Activated T-cell treated with anti-CD3 and anti-CD28 coated beads for 1 hour (primary cell): ENCODE data around the gene SASH3.

Source experiments
- DNase-seq: peaks from one replicate; pipeline ENCODE4 v3.0.0-alpha.2; 2020; ENCODE audit warnings: low read depth

SASH3 gene

GRCh38 chrX:129783291-129783713 lies 3.6 kb downstream of the SASH3 start:
- no peak for DNase-seq

GRCh38 chrX:129784371-129784770 lies 4.6 kb downstream of the SASH3 start:
- no peak for DNase-seq

DNA sequence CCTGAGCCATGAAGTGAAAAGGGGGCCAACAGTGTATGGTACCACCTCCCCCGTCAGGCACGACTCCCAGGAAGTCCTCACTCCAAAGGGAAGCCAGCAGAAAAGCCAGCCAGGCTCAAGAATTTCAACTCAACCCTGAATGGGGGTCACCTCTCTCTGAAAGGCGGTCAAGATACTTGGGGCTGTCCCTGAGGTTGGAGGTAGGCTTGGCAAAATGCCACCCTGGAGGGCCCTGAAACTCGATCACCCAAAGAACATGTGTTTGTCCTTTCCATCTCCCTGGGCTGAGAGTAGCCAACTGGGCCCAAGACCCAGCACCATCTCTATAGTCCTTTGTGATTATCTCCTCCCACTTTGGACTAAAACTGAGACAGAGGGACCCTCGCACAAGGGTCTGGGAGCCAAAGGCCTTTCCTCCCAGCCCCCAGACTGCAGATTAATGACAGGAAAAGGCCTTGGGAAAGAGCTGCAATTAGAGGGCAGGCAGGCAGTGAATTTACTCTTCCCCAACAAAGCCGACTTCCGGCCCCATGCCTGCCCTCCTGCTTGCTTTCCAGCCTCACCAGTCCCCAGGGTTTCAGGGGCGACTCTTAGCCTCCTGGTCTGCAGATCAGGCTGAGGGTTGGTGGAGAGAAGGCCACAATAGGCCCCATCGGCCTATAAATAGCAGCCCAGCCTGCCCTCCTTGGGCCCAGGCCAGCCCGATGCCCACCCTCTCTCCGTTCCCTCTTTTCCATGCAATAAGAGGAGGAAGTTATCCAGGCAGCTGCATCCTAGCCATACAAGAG lies 5.6 kb downstream of the SASH3 start:
- DNase-seq, result no peak

- DNase-seq, result no peak
Measured at GRCh38 chrX:129786210-129786651, 6.5 kb downstream of the SASH3 start.

DNA sequence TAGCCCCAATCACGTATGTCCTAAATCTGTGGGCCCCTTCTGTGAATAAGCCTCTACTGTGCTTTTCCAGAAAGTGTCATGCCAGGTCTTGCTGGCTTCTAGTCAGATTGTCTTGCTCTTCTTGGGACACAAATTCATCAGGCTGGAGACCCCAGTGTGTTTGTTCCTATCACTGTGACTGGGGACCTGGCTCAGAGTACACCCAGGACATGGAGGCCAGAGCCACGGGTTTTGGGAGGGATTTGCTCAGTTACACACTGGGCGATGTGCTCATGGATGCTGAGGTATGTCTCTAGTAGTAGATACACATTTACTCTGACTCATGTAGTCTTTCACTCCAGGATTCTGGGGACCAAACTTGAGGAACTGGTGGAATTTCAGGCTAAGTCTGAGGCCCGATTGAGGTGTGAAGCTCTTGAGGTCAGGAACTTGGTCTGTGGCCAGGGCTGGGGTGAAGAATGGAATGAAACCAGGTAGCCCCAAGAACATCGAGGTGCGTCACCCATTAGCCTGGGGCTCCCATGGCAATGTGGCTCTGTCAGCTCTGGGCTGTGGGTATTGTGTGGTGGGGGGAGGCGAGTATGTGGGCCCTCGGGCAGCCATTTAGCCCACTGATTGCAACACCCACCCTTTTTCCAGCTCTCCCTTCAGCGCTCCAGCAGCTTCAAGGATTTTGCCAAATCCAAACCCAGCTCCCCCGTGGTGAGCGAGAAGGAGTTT lies 7.7 kb downstream of the SASH3 start:
- no peak for DNase-seq

DNA sequence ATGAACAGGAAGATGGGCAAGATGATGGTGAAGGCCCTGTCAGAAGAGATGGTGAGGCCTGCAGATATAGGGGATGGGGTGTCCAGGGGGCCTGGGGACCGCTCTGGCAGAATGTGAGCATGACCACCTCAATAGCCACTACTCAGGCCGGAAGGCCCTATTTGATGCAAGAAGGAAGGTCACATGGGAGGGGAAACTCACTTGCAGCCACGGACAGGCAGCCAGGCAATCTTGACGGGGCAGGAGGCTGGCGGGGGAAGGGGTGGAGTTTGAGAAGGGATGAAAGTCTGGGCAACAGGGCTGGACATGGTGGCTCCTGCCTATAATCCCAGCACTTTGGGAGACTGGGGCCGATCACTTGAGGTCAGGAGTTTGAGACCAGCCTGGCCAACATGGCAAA lies 8.8 kb downstream of the SASH3 start:
- DNase-seq, result no peak

DNA sequence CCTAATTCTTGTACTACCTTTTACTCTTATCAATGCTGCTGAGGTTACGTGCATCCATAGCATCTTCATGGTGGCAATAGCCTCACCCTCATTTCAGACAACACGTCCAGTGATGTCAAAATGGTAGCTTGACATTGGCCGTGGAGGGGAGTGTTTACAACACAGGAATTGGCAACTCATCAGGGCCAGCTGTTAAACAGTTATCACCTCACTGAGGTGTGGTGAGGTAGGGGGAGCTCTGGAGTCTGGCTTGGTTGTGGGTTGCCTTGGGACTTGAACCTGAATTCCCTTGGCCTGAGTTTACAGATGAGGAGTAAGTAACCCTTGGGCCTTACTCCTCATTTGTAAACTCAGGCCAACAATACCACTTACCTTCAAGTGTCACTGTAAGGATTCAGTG lies 10.4 kb downstream of the SASH3 start:
- no peak for DNase-seq

- no peak for DNase-seq
Measured at GRCh38 chrX:129790808-129791207, 11.1 kb downstream of the SASH3 start.

- DNase-seq, result no peak
Measured at GRCh38 chrX:129791336-129791735, 11.6 kb downstream of the SASH3 start.

DNA sequence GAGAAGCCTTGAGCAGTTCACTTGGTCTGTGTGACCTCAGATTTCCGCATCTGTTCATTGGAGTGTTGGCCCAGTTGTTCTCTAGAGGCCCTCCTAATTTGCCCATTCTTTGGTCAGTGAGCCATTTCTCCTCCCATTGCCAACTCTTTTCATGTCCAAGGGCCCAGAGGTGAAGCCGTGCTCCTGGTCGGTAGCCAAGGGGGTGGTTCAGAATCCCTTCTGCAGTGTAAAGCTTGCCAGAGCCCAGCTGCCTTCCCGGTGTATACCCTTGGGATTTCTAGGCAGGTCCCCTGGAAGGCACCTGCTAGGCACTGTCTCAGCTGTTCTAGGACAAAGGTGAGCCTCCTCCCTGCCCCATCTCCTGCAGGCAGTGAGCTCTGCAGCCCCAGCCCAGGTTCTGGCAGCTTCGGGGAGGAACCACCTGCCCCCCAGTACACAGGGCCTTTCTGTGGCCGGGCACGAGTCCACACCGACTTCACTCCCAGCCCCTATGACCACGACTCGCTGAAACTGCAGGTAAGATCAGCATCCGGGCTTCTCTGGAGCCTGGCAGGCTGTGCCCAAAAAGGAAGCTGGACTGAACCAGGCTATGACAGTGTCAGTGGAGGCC lies 12.3 kb downstream of the SASH3 start:
- no peak for DNase-seq

DNA sequence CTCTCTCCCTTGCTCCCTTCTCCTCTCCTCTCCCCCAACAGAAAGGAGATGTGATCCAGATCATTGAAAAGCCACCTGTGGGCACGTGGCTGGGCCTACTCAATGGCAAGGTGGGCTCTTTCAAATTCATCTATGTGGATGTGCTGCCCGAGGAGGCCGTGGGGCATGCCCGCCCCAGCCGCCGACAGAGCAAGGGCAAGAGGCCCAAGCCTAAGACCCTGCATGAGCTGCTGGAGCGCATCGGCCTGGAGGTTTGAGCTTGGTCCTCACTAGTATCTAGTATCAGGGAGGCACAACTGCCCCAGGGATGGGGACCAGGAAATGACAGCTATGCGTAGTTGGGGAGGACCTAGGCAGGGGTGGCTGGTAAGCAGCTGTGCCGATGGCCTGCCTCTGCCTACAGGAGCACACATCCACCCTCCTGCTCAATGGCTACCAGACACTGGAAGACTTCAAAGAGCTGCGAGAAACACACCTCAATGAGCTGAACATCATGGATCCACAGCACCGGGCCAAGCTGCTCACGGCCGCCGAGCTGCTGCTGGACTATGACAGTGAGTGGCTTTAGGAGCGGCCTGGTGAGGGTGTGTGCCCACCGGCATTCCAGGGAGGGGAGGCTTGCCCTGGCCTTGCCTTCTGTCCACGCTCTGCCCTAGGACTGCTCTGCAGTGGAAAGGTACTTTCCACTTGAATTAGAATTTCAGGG lies 13.0 kb downstream of the SASH3 start:
- no peak for DNase-seq

- no peak for DNase-seq
Measured at GRCh38 chrX:129793604-129794191, 13.9 kb downstream of the SASH3 start.

GRCh38 chrX:129795584-129795983 lies 15.8 kb downstream of the SASH3 start:
- no peak for DNase-seq

DNA sequence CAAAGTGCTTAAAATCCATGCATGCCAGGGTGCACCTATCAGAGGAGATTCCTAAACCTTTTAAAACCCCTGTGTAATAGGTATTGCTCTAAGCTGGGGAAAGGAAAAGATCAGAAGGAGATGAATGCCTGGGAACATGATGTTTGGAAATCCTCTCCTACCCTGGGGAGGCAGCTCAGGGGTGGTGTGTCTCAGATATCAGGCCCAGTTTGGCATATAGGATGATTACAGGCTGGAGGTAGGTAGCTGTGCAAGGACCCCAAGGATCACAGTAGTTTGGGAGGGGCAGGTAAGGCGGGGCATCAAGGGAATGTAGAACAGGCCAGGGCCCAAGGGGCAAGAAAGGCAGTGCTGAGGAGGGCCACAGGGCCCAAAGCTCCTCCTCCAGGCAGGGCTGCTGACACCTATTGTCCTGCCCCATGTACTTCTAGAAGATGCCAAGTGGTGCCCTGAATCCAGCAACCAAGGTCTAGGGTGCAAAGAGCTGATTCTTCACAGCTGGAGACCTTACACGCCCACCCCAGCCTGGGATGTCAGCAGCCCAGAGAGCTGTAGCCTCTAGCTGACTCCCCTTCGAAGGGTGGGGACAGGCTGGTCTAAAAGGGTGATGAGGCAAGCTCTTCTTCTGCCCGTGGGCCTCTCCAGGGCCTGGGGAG lies 17.6 kb downstream of the SASH3 start:
- DNase-seq, result no peak

DNA sequence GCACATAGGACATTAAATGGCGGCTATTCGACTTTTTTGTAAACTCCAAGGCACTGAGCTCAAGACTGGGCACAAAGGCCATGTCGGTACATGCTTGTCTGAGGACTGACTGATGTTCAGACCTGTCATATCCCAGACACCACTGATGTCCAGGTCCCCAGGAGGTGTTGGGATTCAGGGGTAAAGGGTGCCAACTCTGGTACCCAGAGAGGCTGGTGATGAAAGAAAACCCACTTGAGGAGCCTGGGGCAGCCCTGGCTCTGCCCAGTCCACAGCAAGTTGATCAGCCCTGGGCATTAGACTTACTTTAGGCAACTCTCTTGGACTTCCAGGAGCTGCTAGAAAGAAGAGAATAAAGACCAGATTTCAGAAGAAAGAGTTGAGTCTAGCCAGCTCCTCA lies 18.7 kb downstream of the SASH3 start:
- DNase-seq, result no peak

DNA sequence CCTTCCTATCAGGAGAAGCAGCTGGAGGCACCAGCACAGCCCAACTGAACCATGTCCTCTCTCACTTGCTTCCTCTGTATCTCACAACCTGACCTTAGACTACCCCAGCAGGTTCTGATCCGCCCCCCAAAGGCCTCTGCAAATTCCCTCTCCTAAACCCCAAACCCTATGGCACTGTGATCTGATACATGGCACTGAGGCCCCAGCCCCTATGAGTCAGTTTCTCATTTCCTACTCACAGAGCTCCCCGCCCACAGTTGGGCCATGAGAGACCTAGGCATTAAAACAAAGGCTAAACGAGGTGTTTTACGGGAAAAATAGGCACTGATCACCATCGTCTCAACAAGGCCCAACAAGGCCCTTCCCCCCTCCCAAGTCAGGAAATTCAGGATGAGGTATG lies 19.1 kb downstream of the SASH3 start:
- no peak for DNase-seq

- no peak for DNase-seq
Measured at GRCh38 chrX:129800186-129800585, 20.4 kb downstream of the SASH3 start.

GRCh38 chrX:129802863-129803262 lies 23.1 kb downstream of the SASH3 start:
- no peak for DNase-seq

DNA sequence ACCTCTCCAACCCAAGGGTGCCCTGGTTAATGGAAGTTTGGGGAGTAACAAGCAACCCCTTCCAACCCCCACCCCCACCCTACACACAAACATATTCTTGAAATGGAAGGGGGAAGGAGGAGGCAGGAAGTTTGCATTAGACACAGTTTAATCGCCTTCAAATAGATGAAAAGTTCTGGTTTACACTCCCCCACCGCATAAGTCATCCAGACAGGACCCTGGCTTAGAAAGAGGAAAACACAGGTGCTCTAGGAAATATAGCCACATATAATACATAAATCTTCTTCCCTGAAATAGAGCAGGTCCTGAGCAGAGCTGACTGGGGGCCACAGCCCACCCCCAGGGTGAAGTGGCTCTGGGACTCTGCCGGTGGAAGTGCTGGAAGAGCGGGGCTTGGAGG lies 25.1 kb downstream of the SASH3 start:
- no peak for DNase-seq

GRCh38 chrX:129808158-129808828 lies 28.5 kb downstream of the SASH3 start:
- DNase-seq, result no peak
